H1 (cell line): Measurements from ENCODE around the gene HDAC8. TPM values are rescaled to one million over a fixed set of nuclear protein-coding genes. Genes with fewer than 3 reads are reported as not detected.

Experiments used
- CTCF ChIA-PET: fragments of 300-600 bp; sonication (Branson Sonifier 250); formaldehyde crosslinking; loops from one replicate; lab custom pipeline; 2021; ENCODE audit not compliant: partially characterized antibody; lab: Charles Lee
- POLR2A ChIA-PET: fragments of 300-600 bp; sonication (Branson Sonifier 250); formaldehyde crosslinking; loops from one replicate; lab custom pipeline; 2021; ENCODE audit warnings: inconsistent platforms; ENCODE audit not compliant: partially characterized antibody; lab: Charles Lee
- DNase-seq, 2 experiments: peaks; one replicate each; pipeline versions ENCODE4 v3.0.0 to v3.0.0-alpha.2; 2010 to 2022; ENCODE audit warnings: low spot score in 2 of 2, low read depth in 1 of 2, mixed read lengths in 1 of 2
- FAIRE-seq: peaks from 2 replicates; lab custom pipeline; 2011; peaks lifted over from hg19 to GRCh38; lab: Jason Lieb, UNC
- H2AFZ ChIP-seq: 2 replicates; pipeline ENCODE4 v1.8.1; 2012; ENCODE audit warnings: low read length, inconsistent platforms
- H2AK5ac ChIP-seq: 2 replicates; pipeline ENCODE4 v1.6.1; 2013; ENCODE audit warnings: low read depth, low read length
- H2BK120ac ChIP-seq: replicated peaks from 2 replicates; pipeline ENCODE3; 2013; ENCODE audit warnings: low read depth, low read length, inconsistent platforms
- H2BK12ac ChIP-seq: 2 replicates; pipeline ENCODE4 v1.6.1; 2013; ENCODE audit warnings: low read depth, low read length
- H2BK15ac ChIP-seq: 2 replicates; pipeline ENCODE4 v1.6.1; 2013; ENCODE audit warnings: low read length
- H2BK20ac ChIP-seq: 2 replicates; pipeline ENCODE4 v1.6.1; 2013; ENCODE audit warnings: low read length
- H2BK5ac ChIP-seq: 2 replicates; pipeline ENCODE4 v1.6.1; 2013; ENCODE audit warnings: low read depth, low read length
- H3K14ac ChIP-seq: 2 replicates; pipeline ENCODE4 v1.6.1; 2013; ENCODE audit warnings: inconsistent platforms; ENCODE audit not compliant: insufficient read length
- H3K18ac ChIP-seq: 2 replicates; pipeline ENCODE4 v1.6.1; 2013; ENCODE audit warnings: low read length; ENCODE audit errors: extremely low read depth
- H3K23ac ChIP-seq: 2 replicates; pipeline ENCODE4 v1.6.1; 2013; ENCODE audit warnings: inconsistent platforms; ENCODE audit not compliant: insufficient read length
- H3K23me2 ChIP-seq: 2 replicates; pipeline ENCODE4 v1.6.1; 2013; ENCODE audit warnings: low read depth, low read length
- H3K27ac ChIP-seq: 2 replicates; pipeline ENCODE4 v1.6.1; 2011; ENCODE audit warnings: low read depth, low read length, inconsistent platforms
- H3K27me3 ChIP-seq, 4 experiments: replicated peaks in 1 of 4; 1 replicate in 1 of 4; 2 replicates in 3 of 4; pipeline versions ENCODE4 v1.6.1 to v1.8.1; 2011 to 2013; ENCODE audit warnings: low read length in 3 of 4, mild to moderate bottlenecking in 3 of 4, inconsistent platforms in 2 of 4, mixed read lengths in 2 of 4, moderate library complexity in 1 of 4; ENCODE audit not compliant: control insufficient read depth in 3 of 4, insufficient read depth in 3 of 4; ENCODE audit errors: extremely low read depth in 1 of 4
- H3K36me3 ChIP-seq, 4 experiments: 2 replicates each; pipeline versions ENCODE4 v1.6.1 to v1.8.1; 2011 to 2013; ENCODE audit warnings: mild to moderate bottlenecking in 4 of 4, low read length in 3 of 4, moderate library complexity in 2 of 4, control low read depth in 1 of 4, inconsistent platforms in 1 of 4; ENCODE audit not compliant: insufficient read depth in 4 of 4, control insufficient read depth in 2 of 4
- H3K4ac ChIP-seq: replicated peaks from 2 replicates; pipeline ENCODE3; 2013; ENCODE audit warnings: low read length, low read depth, mixed read lengths, inconsistent platforms; ENCODE audit not compliant: insufficient read length
- H3K4me1 ChIP-seq, 4 experiments: replicated peaks in 1 of 4; 1 replicate in 1 of 4; 2 replicates in 3 of 4; pipeline versions ENCODE4 v1.6.1 to v1.8.1; 2011 to 2013; ENCODE audit warnings: low read length in 3 of 4, inconsistent platforms in 2 of 4, mixed read lengths in 1 of 4; ENCODE audit not compliant: insufficient read depth in 4 of 4, control insufficient read depth in 3 of 4
- H3K4me2 ChIP-seq, 2 experiments: 2 replicates each; pipeline versions ENCODE4 v1.6.1 to v1.8.1; 2011 to 2013; ENCODE audit warnings: low read depth in 2 of 2, low read length in 2 of 2, control low read depth in 1 of 2, inconsistent platforms in 1 of 2, mild to moderate bottlenecking in 1 of 2; ENCODE audit not compliant: insufficient read depth in 1 of 2
- H3K4me3 ChIP-seq, 4 experiments: fragments of 200-600, 300-600 bp in 1 of 4; sonication (generic), shearing (Covaris generic), sonication (Bioruptor Twin) in 1 of 4; 2 replicates each; pipeline versions ENCODE4 v1.5.1 to v1.8.1; 2011 to 2016; ENCODE audit warnings: low read length in 4 of 4, low read depth in 3 of 4, control low read depth in 2 of 4, inconsistent platforms in 2 of 4, mild to moderate bottlenecking in 2 of 4, mixed read lengths in 1 of 4, moderate library complexity in 1 of 4; ENCODE audit not compliant: insufficient read depth in 2 of 4; ENCODE audit errors: extremely low read depth in 1 of 4
- H3K56ac ChIP-seq: replicated peaks from 2 replicates; pipeline ENCODE3; 2013; ENCODE audit warnings: low read depth, mild to moderate bottlenecking, mixed read lengths, low read length, inconsistent platforms; ENCODE audit not compliant: insufficient read length
- H3K79me1 ChIP-seq: 2 replicates; pipeline ENCODE4 v1.6.1; 2013; ENCODE audit warnings: low read depth, low read length, control low read depth
- H3K79me2 ChIP-seq, 2 experiments: 2 replicates each; pipeline versions ENCODE4 v1.6.1 to v1.8.1; 2012 to 2013; ENCODE audit warnings: low read length in 2 of 2, mild to moderate bottlenecking in 2 of 2, inconsistent platforms in 1 of 2; ENCODE audit not compliant: insufficient read depth in 2 of 2, control insufficient read depth in 1 of 2
- H3K9ac ChIP-seq, 4 experiments: replicated peaks in 1 of 4; 1 replicate in 1 of 4; 2 replicates in 3 of 4; pipeline versions ENCODE4 v1.6.1 to v1.8.1; 2011 to 2013; ENCODE audit warnings: low read depth in 3 of 4, low read length in 3 of 4, control low read depth in 2 of 4, mild to moderate bottlenecking in 2 of 4, moderate library complexity in 2 of 4, inconsistent platforms in 1 of 4; ENCODE audit errors: extremely low read depth in 1 of 4
- H3K9me3 ChIP-seq, 2 experiments: 2 replicates each; pipeline versions ENCODE4 v1.6.1 to v1.8.1; 2012 to 2013; ENCODE audit warnings: mild to moderate bottlenecking in 2 of 2, moderate library complexity in 2 of 2, control low read depth in 1 of 2, inconsistent platforms in 1 of 2, low read depth in 1 of 2, low read length in 1 of 2, mixed read lengths in 1 of 2; ENCODE audit not compliant: insufficient read depth in 2 of 2
- H4K20me1 ChIP-seq, 2 experiments: replicated peaks in 1 of 2; 2 replicates each; pipeline versions ENCODE3 to v1.8.1; 2011 to 2013; ENCODE audit warnings: inconsistent platforms in 2 of 2, low read length in 2 of 2, mild to moderate bottlenecking in 1 of 2; ENCODE audit not compliant: insufficient read depth in 2 of 2, control insufficient read depth in 1 of 2
- H4K5ac ChIP-seq: 2 replicates; pipeline ENCODE4 v1.6.1; 2013; ENCODE audit warnings: low read length, low read depth, mixed read lengths, inconsistent platforms; ENCODE audit not compliant: insufficient read length
- H4K8ac ChIP-seq: 2 replicates; pipeline ENCODE4 v1.8.0; 2013; ENCODE audit warnings: mild to moderate bottlenecking, moderate library complexity, low read length, inconsistent platforms; ENCODE audit not compliant: insufficient read depth; ENCODE audit errors: extremely low read depth
- H4K91ac ChIP-seq: replicated peaks from 2 replicates; pipeline ENCODE3; 2013; ENCODE audit warnings: low read length, mixed read lengths, inconsistent platforms; ENCODE audit not compliant: insufficient read length
- ASH2L ChIP-seq: fragments of 200-600, 300-600 bp; sonication (generic); IDR thresholded peaks from one replicate; pipeline ENCODE4 v1.7.1; 2017; ENCODE audit warnings: low read length
- BACH1 ChIP-seq: IDR thresholded peaks from 2 replicates; pipeline ENCODE4 v1.6.1; 2012; ENCODE audit warnings: low read length, improper control_type of control experiment
- EP300 ChIP-seq, 2 experiments: IDR thresholded peaks; 1 replicate in 1 of 2; 2 replicates in 1 of 2; pipeline ENCODE4 v1.6.1; 2011 to 2012; ENCODE audit warnings: low read depth in 2 of 2, low read length in 2 of 2, mild to moderate bottlenecking in 2 of 2, borderline replicate concordance in 1 of 2, inconsistent platforms in 1 of 2, moderate library complexity in 1 of 2
- EZH2 ChIP-seq: fragments of 200-600 bp; sonication (generic); IDR thresholded peaks from 2 replicates; pipeline ENCODE4 v1.7.1; 2012; ENCODE audit warnings: low read depth, mild to moderate bottlenecking, moderate library complexity, low read length, inconsistent platforms; ENCODE audit not compliant: severe bottlenecking
- RAD21 ChIP-seq, 2 experiments: IDR thresholded peaks in 1 of 2; conservative IDR thresholded peaks in 1 of 2; 2 replicates each; pipeline ENCODE4 v1.6.1; 2011; ENCODE audit warnings: low read depth in 2 of 2, low read length in 2 of 2, improper control_type of control experiment in 1 of 2, inconsistent platforms in 1 of 2, mild to moderate bottlenecking in 1 of 2, moderate library complexity in 1 of 2
- SAP30 ChIP-seq: fragments of 300-600 bp; sonication (generic); IDR thresholded peaks from 2 replicates; pipeline ENCODE4 v1.7.1; 2012; ENCODE audit warnings: low read length, moderate library complexity, mild to moderate bottlenecking, inconsistent platforms; ENCODE audit not compliant: insufficient read depth, insufficient replicate concordance
- SUZ12 ChIP-seq: fragments of 200-600 bp; sonication (generic); IDR thresholded peaks from 2 replicates; pipeline ENCODE4 v1.6.1; 2012; ENCODE audit warnings: mild to moderate bottlenecking, inconsistent platforms, low read length, moderate library complexity, mixed read lengths
- YY1 ChIP-seq: IDR thresholded peaks from 2 replicates; pipeline ENCODE4 v1.6.1; 2011; ENCODE audit warnings: low read depth, mild to moderate bottlenecking, low read length
- WGBS, 2 experiments: shearing (Covaris generic) in 1 of 2; methylation state at CpG; one replicate each; pipeline versions ENCODE4 v1.1.6 to v1.1.7; 2013 to 2015; ENCODE audit warnings: low lambda C conversion rate in 2 of 2, mixed read lengths in 2 of 2, inconsistent platforms in 1 of 2, low coverage in 1 of 2, missing lambda C conversion rate in 1 of 2; ENCODE audit not compliant: insufficient replicate concordance in 2 of 2, insufficient coverage in 1 of 2, insufficient read length in 1 of 2; ENCODE audit errors: extremely low coverage in 1 of 2, missing lambda C conversion rate in 1 of 2; 5-methylcytosine and 5-hydroxymethylcytosine counted together
- polyA plus RNA-seq, 7 experiments: library from polyadenylated mRNA; depleted of rRNA in 3 of 7; stranded (reverse) in 5 of 7; unstranded in 2 of 7; fragments of >200 nt in 5 of 7; fragments of 200-250 nt in 2 of 7; gene quantifications; 1 replicate in 5 of 7; 2 replicates in 1 of 7; 4 replicates in 1 of 7; pipeline versions ENCODE4 v1.2.1 to v1.2.3, GENCODE V29; 2011 to 2013; ENCODE audit warnings: missing spikeins in 2 of 7, mixed read lengths in 2 of 7
- total RNA-seq: library from RNA; stranded (reverse); fragmentation: NEBNext Ultra II Directional; extraction: Animal tissue kit (Norgen Biotek cat#: 25700); gene quantifications from 2 replicates; pipeline ENCODE4 v1.2.1, GENCODE V29; 2021

The HDAC8 gene
- total and polyA plus RNA-seq, 2 of the 8 experiments (the other 6 are each of a cell fraction or from before 2014, with no cell fraction given), result 9.7 to 20.3 TPM

- H2BK12ac ChIP-seq, result no peak overlapping the region
- H3K4me1 ChIP-seq, result no peaks in the 10 kb centered on the region
- no peak overlapping the region for H2BK20ac ChIP-seq
- no peak overlapping the region for H3K23ac ChIP-seq
- no peak for DNase-seq
- H4K91ac ChIP-seq, result no peak overlapping the region
- H2BK5ac ChIP-seq, result no peak overlapping the region
- no peak overlapping the region for H3K4ac ChIP-seq
- H3K27ac ChIP-seq, result no peak overlapping the region
- H2BK15ac ChIP-seq, result no peak overlapping the region
- FAIRE-seq, result no peak
- no peak overlapping the region for H2AK5ac ChIP-seq
- no peaks in the 10 kb centered on the region for H4K20me1 ChIP-seq
- no peaks in the 10 kb centered on the region for H3K27me3 ChIP-seq
- H3K79me1 ChIP-seq, result no peaks in the 10 kb centered on the region
- H4K8ac ChIP-seq, result no peak overlapping the region
- no peak overlapping the region for H3K9ac ChIP-seq
- H2BK120ac ChIP-seq, result no peak overlapping the region
- no peaks in the 10 kb centered on the region for H3K79me2 ChIP-seq
- CTCF ChIA-PET, result interaction anchor here (0.7 to 4.9 kb wide), 11 partner anchors 12 to 294 kb away, joined by 3 to 46 read pairs (median 4); no protein-coding TSS in a partner anchor
- H3K4me3 ChIP-seq, result no peak overlapping the region
- WGBS, 2 experiments, result 75% methylated on average over 2 of the region's 2 CpGs; no CpG with 5 or more reads in 1 of the 2 experiments
- H3K56ac ChIP-seq, result no peak overlapping the region
- no peak overlapping the region for H4K5ac ChIP-seq
- no peak overlapping the region for H3K4me2 ChIP-seq
- no peaks in the 10 kb centered on the region for H3K23me2 ChIP-seq
- H3K14ac ChIP-seq, result no peak overlapping the region
- H2AFZ ChIP-seq, result no peak overlapping the region
- POLR2A ChIA-PET, result interaction anchor here (1.4 kb wide), 1 partner anchor 242 kb away, joined by 4 read pairs; no protein-coding TSS in a partner anchor
- H3K9me3 ChIP-seq, result no peaks in the 10 kb centered on the region
- TF ChIP-seq RAD21 (IDR thresholded peaks at IDR 0.05 in 1 of 2, conservative IDR thresholded peaks at IDR 0.05 in 1 of 2; ENCODE audit: low read depth in 2 of 2, low read length in 2 of 2) (no peak), EP300 (IDR thresholded peaks at IDR 0.05; ENCODE audit: borderline replicate concordance in 1 of 2, low read depth in 2 of 2, low read length in 2 of 2) (no peak), SAP30 (no peak), ASH2L (no peak), SUZ12 (no peak), EZH2 (no peak), BACH1 (no peak), YY1 (no peak)
- TF ChIP-seq, all 59 proteins: peak for 0
- Histone ChIP-seq H3K36me3 (no peaks in the 10 kb centered on the region; a peak in 1 of 8 replicates), H3K18ac (no peak overlapping the region)
Measured at GRCh38 chrX:72539822-72540221, 32.8 kb downstream of the HDAC8 start.
